Right hindlimb (tissue), 1 donor: ENCODE results near the gene RAG1.
A peak's percentile ranks its signal among the peaks of the same experiment; 100 is the strongest.

Source experiments
- DNase-seq: peaks from one replicate; pipeline ENCODE4 v3.0.0-alpha.2; 2018

RAG1 gene

DNA sequence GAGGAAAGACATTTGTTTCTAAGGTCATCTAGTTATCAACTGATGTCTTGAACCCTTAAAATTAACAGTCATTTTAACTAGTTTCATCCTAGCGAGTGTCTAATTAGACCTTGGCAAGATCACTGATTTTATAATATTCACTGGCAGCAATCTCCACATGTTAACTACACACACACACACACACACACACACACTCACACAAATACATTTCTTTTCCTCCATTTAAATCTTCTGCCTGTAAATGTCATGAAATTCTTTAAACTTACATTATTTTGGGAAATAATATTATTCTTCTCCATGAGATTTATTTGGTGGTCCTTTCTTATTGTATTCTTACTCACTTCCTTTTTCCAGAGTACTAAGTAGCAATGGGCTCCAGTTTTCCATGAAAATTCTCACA lies 23.6 kb downstream of the RAG1 start:
- DNase-seq, result no peak

DNA sequence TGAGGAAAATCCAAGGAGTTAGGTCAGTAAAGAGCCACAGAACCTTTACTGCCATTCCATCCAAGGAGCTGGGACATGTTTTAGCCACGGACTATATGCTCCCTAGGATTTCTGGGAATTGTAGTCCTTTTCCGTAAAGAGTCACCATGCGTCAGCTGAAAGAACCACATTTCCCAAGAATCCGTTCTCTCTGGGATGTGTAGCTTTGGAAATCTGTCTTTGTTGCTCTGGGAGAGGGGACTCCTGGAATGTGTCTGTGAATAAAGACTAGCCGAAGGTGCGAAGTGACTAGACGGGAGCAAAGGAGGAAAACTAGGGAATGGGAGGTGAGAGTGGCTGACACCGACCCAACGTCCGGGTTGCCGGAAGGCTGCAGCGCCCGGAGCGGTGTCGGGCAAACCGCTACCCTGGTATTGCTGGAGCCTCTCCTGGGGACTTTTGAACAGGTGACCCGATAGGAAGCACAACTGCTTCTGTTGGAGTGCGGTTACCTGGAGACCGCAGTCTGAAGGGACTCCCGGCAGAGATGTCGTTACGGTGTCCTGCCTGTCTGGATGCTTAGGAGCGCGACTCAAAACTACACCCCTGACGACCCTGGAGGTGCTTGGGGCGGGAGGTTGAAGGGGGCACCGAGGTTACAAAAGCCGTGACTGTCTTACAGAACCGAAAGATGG lies 26.6 kb downstream of the RAG1 start, which contains the start of gene IFTAP:
TSS of gene IFTAP (plus strand) at position 187 of the 674 bp plus-strand sequence. CDS start 15,602 bp downstream, outside the sequence.
- peak; percentile 76 for DNase-seq

DNA sequence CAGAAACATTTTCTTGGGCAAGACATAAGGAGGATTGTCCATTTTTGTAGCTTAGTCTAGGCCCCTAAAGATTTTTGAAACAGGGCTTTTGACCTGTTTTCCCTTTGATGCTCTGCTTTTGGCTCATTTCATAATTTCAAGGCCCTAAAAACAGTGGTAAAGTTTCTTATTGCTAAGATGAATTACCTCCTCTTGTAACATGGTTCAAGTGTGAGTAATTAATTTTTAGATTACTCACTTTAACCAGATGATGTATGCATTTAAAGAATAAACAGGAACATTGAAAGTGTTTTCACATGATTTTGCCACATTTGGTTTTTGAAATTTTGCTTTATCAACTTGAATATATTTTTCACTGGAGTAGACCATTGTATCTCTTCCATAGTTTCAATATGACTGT lies 29.1 kb downstream of the RAG1 start:
- no peak for DNase-seq

DNA sequence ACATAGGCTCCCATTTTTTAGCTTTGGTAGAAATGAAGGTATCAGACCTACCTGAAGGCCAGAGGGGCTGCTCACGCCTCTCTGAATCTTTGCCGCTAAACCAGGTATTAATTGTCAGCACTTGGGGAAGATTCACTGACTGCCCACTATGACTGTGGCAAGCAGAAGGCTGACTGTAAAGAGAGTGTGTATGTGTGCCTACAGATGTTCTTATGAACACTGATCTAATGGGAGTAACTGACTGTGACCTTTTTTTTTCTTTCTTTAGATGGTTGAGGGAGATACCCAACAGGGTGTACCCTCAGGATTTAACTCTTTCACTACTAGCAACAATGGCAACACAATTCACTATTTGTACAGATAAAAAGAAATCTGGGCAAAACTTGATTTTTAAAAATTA lies 30.2 kb downstream of the RAG1 start, which contains the start of gene RAG2:
TSS of gene RAG2 (minus strand) at position 186 of the 400 bp plus-strand sequence. CDS start 4,068 bp downstream, outside the sequence.
- DNase-seq, result no peak

DNA sequence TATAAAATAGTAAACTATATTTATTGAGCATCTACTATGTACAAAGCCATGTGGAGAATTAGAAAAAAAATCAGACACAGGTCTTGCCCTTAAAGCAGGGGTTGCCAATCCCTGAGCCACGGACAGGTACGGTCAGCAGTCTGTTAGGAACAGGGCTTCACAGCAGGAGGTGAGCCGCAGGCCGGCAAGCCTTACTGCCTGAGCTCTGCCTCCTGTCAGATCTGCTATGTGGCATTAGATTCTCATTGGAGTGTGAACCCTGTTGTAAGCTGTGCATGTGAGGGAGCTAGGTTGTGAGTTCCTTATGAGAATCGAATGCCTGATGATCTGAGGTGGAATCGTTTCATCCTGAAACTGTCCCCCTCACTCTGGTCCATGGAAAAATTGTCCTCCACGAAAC lies 32.4 kb downstream of the RAG1 start:
- DNase-seq, result no peak

DNA sequence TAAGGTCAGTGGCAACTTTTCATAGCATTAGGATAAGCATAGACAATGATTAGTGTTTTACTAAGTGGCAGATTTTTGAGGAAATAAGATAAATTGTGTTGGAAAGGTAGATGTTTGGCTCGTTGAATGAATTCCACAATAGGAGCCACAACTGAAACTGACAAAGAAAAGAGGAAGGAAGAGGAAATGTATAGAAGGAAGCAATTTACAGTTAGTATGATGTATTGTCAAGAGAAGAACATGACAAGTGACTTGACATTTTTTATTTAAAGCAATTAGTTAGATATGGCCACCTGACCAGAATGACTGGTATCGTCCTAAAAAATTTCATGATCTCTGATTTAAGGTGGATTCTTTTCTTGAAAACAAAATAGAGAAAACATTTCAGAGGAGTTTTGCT lies 33.3 kb downstream of the RAG1 start:
- DNase-seq, result no peak

DNA sequence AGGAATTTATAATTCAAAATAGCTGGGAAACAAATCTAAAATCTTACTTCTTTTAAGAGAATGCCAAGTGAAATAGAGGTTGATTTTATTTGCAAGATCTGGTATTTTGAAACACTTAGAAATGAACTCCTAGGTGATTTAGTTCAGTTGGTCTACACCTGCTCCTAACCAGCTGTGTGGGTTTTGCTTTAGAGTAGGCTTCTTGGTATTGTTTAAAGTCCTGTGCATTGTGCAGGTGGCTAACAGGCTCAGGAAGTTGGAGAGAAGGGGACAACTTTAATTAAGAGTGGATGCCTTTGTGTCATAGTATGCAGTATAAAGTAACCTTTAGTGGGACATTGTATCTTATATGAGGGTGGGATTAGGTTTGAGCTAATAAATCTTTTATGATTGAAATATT lies 34.3 kb downstream of the RAG1 start:
- no peak for DNase-seq

DNA sequence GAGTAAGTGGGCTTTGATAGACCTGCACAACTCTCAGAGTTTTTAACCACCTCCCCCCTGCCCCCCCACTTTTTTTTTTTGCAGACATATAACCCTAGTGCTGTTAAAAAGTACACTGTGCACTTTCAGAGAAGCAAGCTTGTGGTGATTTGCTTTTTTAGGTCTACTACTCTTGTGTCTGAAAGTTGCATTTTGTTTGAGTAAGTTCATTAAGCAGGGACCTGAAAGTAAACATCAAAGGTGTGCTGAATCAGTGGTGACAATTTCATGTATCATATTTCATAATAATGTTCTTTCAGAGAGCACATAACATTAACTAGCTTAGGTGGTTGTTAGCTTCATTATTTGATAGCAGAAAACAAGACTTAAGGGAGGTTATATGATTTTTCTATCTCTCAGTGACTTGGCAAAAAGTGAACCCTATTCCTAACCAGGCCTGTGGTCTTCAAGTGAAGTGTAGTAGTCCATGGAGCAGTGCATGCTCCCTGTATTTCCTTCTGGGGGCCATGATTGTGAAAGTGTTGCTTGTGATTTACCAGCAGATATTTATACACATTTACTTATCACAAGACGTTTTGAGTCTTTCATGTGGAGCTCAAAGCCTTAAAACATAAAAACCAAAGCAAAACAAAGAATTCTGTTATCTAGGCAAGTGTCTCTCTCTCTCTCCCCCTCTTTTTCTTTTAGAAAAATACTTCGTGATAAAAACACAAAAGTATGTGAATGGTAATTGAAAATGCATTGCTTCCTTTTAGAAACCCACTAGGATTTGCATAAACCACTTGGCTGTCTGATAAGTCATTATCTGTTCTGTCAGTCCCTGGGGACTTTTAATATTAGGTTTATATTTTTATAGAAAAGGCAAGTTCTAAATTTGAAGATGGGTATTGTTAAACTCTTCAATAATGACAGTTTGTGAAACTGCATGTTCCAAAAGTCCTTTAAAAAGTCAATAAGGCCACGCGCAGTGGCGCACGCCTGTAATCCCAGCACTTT lies 37.7 kb downstream of the RAG1 start:
- DNase-seq, result no peak

DNA sequence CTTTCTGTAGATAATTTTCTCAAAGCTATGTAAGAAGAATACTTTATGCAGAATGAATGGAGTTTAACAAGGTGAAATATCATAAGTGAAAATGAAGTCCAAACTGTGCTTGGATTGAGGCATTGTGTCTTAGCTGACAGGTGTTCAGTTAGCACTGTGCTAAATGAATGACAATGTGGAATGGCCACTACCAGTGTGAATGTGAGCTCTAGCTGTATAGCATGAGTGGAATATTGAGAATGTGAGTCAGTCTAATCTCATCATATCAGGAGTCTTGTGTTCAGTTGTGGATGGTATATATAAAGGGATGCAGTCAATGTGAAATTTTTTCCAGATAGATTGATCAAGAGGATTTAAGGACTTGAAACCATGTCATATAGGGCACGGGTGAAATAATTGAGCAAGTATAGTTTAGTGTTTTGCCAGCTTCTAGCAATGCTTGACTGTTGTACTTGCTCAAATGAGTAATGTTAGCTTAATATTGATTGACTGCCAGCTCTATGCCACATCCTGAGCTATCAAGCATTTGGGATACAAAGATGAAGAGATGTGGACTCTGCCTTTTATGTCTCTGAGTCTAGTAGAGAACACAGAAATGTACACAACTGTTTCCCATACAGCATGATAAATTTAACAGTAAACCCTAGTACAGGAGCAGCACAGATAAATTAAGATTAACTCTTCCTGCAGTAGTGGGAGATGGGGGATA lies 40.8 kb downstream of the RAG1 start:
- DNase-seq, result no peak

DNA sequence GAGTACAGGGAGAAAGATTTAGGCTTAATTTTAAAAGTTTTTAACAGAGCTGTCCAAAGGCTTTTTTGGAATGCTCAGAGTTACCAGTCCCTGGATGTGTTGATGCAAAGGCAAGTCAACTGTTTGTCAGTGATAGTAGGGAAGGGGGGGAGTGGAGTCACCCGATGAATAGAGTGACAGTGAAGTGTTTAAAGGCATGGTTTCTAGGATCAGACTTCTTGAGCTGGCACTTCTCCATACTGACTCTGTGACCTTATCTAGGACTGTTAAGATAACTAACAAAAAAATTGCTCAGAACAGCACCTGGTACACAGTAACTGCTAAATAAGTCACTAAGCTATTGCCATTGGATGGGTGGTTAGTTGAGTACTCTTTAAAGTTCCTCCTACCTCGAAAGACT lies 41.6 kb downstream of the RAG1 start:
- no peak for DNase-seq

DNA sequence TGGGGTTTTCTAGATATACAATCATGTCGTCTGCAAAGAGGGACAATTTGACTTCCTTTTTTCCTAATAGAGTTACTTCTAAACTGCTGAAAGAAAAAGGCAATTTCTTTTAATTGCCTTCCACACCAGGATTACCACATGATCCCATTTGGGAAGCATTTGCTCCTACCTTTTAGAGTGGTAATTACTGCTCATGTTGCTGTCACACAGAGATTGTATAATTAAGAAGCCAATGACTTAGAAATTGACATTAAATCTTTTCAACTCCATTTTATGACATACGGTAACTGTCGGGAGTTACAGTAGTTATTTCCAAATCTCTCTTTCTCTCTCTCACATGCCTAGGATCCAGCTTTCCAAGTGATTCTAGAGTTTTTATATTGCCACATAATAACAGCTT lies 48.0 kb downstream of the RAG1 start:
- DNase-seq, result no peak

DNA sequence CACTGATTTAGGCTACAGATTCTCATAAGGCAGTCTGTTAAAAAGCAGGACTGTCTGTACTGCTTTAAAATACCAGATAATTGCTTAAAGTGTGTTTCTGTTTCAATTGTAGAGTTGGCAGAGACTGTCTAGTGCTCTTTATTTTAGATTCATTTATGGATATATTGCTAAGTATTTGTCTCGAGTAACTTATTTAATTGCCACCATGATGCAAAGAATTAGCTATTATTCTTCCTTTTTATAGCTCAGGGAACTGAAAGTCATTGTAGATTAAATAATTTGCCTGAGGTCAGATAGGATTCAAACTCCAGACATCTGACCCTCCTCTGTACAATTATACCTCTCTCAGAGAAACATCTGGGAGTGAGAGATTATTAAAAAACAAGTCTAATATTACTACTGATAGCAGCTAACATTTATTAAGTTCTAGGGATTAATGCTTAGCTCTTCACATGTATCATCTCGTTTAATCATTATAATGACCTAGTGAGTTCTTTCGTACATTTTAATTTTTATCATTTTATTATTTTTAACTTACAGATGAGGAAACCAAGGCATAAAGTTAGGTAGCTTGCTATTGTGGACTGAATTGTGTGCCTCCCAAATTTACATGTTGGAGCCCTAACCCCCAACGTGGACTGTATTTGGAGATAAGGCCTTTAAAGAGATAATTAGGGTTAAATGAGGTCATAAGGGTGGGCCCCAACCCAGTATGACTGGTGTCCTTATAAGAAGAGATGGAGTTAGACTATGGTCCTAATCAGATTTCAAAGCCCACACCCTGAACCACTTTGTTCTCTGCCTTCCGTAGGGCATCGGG lies 49.9 kb downstream of the RAG1 start:
- DNase-seq, result no peak

DNA sequence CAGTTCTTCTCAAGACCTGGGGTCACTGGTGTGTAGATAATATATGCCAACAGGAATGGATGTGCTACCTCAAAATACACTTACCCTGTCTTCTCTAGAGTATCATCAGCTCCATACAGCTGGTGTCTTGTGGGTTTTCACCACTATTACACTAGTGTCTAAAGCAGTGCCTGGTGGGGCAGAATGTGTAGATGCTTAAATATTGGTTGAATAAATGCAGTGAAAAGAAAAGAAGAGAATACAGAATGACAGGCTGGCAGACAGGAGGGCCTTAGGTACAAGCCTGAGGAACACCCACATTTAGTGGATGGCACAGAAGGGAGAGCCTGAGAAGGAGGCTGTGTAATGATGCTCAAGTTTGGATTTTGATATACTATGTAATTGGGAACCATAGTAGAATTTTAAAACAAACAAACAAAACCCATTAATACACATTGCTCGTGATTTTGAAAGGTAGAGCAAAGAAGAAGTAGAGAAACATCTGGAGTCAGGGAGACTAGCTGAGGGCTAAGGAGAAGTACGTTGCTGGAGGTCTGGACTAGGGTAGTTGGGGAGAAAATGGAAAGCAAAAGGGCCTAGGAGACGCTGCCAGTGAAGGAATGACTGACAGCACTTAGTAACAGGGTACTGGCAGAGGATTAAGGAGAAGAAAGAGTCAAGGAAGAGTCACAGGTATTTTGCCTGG lies 50.7 kb downstream of the RAG1 start:
- no peak for DNase-seq

DNA sequence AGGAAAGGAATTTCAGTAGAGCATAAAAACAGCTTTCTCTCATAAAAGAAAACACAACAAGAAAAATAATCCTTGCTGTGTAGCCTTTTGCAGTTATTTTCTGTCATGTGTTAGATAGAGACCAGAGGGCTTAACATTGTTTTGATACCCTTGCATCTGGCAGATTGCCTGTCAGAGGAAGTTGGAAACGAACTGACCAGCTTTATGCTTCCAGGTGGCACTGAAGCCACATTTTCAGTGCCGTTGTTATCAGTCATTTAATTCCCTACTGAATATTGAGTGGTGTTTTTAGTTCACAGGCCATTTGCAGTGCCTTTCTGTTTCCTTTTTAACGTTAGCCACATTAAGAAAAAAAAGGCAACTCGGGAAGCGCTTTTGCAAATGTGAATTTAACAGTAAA lies 51.7 kb downstream of the RAG1 start:
- DNase-seq, result no peak

DNA sequence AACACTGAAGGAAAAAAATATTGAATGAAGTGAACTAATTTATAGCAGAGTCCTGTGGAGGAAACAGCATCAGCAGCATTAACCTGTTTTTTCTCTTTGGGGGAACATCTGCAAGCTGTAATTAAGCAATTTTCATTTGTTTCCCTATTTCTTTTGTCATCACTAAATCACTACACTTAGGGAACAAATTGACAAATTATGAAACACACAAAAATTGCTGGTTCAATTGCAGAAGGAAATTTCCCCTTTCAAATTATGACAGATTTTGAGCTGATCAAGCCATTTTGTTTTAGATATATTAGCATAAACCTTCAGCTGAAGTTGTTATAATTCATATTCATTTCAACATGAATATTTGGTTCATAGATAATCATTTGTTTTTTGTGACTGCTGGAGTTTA lies 52.4 kb downstream of the RAG1 start:
- DNase-seq, result no peak

DNA sequence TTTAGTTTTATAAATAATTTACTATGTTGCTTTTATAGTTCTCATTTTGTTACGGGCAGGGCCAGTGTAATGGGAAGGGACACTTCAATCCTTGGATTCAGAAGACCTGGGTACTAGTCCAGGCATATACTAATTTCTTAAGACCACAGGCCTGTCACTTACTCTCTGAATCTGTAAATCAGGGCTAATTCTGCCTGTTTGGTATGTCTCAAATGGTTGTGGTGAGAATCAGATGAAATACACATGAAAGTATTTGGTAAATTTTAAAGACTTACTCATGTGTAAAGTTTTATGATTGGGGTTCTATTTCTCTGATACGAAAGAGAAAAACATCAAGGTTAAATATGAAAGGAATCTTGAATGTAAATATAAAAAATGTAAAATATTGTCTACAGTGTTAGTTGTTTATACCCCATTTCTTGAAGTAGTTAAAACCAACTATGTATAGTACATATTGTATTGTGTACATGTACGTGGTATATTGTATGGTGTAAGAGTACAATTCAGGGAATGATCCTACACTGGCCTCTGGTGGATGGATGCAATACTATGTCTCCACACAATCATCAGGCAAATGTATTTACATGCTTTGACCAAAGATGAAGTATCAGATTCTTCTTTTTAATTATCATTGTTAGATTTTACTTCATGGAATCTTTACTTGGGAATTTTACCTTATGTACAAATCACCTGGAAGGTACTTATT lies 54.8 kb downstream of the RAG1 start:
- DNase-seq, result no peak

DNA sequence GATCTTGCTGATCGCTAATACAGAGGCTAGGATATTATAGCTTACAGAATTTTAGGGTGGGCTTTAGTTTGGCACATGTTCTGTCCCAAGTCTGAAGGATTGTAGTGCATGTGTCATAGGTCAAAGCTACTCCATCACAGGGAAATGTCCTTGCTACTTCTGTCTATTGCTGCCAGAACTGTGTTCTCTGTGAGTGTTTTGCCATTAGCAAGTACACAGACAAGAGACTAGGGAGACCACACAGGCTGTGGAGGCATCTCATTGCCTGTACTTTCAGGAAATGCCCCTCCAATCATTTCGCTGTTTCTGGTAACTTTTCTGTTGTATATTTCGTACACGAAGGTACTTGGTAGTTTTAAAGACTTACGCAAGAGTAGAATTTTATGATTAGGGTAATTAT lies 55.7 kb downstream of the RAG1 start:
- DNase-seq, result no peak

DNA sequence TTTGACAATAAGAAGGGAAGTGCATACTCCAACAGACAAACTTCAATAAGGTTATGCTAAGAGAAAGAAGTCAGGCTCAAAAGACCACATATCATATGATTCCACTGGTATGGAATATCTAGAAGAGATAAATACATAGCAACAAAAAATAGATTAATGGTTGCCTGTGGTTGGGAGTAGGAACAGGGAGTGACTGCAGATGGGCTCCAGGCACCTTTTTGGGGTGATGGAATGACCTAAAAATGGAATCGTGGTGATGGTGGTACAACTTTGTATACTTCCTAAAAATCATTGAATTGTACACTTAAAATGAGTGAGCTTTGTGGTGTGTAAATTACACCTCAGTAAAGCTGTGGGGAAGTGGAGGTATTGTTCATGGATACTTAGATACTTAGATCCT lies 59.2 kb downstream of the RAG1 start:
- DNase-seq, result no peak

DNA sequence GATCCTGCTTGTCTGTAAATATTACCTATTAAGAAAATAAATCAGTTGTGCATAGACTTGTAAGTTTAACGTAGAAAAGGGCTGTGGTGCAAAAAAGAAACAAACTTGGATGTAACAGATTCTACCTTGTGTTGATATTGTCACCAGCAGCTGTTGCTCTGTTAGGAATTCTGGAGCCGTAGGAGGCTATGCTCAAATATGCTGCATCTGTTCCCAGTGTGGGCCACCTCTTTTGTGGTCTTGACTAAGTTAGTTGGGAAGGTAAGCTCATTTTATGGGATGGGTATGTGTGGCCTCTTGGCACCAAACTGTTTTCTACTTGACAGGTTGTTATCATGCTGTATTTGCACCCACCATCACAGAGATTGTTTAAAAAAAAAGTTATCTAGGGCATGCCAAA lies 59.7 kb downstream of the RAG1 start:
- no peak for DNase-seq

DNA sequence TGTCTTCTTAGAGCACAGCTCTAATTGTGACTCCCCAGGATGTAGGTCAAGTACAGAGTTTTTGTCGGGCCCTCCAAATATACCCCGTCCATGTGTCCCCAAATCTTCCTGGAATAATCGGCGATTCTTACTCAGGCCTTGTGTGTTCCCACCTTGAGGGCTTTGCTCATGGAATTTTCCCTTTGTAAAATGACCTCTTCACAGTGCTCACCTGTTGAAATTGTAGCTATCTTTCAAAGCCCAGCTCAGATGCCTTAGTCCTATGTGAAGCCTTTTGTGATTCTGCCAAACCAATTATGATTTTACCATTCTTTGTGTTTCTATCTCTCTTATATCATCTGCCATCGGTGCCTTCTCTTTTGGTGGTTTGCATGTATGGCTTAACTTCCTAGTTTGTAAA lies 60.3 kb downstream of the RAG1 start:
- no peak for DNase-seq

DNA sequence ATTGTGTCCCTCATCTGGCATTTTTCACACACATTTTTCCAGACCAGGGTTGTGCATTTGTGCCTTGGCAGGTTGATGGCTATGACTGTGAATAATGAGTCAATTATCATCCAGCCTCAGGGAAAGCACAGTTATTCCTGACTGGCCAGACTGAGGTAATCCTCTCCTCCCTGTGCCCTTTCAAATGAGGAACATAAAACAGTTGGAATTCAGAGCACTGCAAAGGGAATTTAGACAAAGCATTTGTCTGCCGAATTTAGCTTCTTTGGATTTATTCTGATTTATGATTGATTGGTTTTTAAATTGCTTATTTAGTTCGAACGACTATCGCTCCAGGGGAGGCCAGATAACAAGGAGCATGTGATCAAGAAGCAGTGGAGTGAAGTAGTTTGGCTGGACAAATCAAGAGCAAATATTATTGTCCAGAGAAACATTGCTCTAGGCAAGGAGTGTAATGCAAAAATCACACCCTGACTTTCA lies 61.0 kb downstream of the RAG1 start:
- DNase-seq, result no peak
